Measurements from ENCODE around the gene CNRIP1.

CNRIP1 gene

DNA sequence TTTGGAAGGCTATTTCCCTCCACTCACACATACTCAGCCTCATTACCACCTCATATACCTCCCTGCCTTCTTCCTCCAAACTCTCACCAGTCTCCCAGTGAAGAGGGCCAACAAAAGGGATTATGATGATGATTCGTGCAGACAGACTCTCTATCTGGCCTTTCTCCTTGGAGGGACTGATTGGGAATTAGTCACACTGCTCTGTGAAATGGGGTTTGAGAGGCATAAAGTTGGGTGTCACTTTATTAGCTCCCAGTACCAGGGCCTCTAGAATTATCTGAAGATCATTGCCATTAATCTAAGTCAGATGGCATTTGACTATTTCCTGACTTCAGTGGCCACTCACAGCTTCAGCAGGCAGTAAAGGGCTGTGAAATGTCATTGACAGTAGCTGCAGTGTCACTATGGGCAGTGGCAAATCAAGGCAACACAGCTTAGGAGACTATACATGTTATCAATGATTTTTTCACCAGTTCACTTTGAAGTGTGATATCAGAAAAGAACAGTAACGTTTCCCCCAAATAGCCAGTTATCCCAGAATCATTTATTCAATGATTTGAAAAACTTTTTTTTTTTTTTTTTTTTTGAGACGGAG, 17.4 kb downstream of the CNRIP1 start:
- Histone ChIP-seq H3K27me3 (ENCODE audit: insufficient read depth, low read depth, severe bottlenecking) (no peaks in the 10 kb centered on the region), H3K27ac (no peak overlapping the region), H3K9me3 (ENCODE audit: severe bottlenecking) (no peaks in the 10 kb centered on the region), H3K4me3 (ENCODE audit: low read depth, low read length) (no peak overlapping the region), H3K36me3 (no peaks in the 10 kb centered on the region; the same call in 1 of the 2 replicates)
- TF ChIP-seq, protein P1, sequence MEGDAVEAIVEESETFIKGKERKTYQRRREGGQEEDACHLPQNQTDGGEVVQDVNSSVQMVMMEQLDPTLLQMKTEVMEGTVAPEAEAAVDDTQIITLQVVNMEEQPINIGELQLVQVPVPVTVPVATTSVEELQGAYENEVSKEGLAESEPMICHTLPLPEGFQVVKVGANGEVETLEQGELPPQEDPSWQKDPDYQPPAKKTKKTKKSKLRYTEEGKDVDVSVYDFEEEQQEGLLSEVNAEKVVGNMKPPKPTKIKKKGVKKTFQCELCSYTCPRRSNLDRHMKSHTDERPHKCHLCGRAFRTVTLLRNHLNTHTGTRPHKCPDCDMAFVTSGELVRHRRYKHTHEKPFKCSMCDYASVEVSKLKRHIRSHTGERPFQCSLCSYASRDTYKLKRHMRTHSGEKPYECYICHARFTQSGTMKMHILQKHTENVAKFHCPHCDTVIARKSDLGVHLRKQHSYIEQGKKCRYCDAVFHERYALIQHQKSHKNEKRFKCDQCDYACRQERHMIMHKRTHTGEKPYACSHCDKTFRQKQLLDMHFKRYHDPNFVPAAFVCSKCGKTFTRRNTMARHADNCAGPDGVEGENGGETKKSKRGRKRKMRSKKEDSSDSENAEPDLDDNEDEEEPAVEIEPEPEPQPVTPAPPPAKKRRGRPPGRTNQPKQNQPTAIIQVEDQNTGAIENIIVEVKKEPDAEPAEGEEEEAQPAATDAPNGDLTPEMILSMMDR (IDR thresholded peaks at IDR 0.05; ENCODE audit: low read depth, low read length), result no peak
- DNase-seq, result no peak

DNA sequence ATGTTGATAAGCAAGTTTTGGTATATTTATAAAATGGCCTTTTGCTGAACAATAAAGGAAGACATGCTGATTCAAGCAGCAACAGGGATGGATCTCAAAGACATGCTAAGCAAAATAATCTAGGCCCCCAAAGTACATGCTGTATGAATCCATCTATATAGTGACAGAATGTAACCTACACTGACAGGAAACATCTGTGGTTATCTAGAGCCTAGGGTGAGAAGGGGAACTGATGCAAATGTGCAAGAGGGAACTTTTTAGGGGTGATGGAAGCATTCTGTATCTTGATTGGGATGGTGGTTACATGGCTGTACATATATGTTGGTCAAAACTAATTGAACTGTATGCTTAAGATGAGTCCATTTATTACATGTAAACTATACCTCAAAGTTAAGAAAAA, 24.2 kb downstream of the CNRIP1 start:
- DNase-seq, result no peak
- H3K9me3 ChIP-seq (ENCODE audit: severe bottlenecking), result no peaks in the 10 kb centered on the region
- TF ChIP-seq, protein P1 (IDR thresholded peaks at IDR 0.05; ENCODE audit: low read depth, low read length), result no peak

DNA sequence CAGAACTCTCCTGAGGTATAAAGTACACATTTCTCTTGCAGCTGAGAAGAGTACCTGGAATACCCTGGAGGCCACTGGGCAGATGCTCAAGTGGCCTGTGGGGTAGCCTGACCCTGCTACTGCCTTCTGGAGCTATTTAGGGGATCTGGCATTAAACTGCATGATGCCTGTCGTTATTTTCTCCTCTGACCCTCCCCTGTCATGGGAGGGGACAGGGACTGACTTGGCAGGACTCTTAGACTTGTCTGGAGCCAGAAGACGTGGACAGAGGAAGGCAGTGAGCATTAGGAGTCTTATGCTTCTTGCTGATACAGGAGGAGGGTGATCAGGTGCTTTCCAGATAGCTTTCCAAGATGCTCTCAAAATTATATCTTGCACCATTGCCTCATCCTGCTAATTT, 24.8 kb downstream of the CNRIP1 start:
- no peak for DNase-seq
- TF ChIP-seq, protein P1 (IDR thresholded peaks at IDR 0.05; ENCODE audit: low read depth, low read length), result no peak
- no peak overlapping the region for H3K4me3 ChIP-seq (ENCODE audit: low read depth, low read length)
- no peaks in the 10 kb centered on the region; the same call in 1 of the 2 replicates for H3K36me3 ChIP-seq
- H3K27me3 ChIP-seq (ENCODE audit: insufficient read depth, low read depth, severe bottlenecking), result no peaks in the 10 kb centered on the region
- H3K27ac ChIP-seq, result no peak overlapping the region
- no peaks in the 10 kb centered on the region for H3K9me3 ChIP-seq (ENCODE audit: severe bottlenecking)

More for the DNA sequence above, 24.2 kb downstream of the CNRIP1 start:
- H3K27me3 ChIP-seq (ENCODE audit: insufficient read depth, low read depth, severe bottlenecking), result no peaks in the 10 kb centered on the region
- H3K4me3 ChIP-seq (ENCODE audit: low read depth, low read length), result no peak overlapping the region
- H3K36me3 ChIP-seq, result no peaks in the 10 kb centered on the region; the same call in 1 of the 2 replicates
- H3K27ac ChIP-seq, result no peak overlapping the region

DNA sequence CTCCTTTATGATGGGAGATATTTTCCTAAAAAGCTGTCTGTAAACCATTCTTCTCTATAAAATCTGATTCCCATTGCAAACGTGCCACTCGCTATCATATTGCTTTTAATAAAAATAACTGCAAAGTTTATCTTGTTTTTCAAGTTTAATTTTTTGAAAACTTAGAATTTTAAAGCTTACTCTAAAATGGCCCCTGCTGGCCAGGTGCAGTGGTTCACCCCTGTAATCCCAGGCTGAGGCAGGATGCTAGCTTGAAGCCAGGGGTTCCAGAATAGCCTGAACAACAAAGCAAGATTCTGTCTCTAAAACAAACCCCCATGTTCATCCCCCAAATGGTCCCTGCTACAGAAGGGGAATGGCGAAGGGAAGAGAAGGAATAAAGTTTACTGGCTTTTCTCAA, 25.6 kb downstream of the CNRIP1 start:
- TF ChIP-seq, protein P1 (IDR thresholded peaks at IDR 0.05; ENCODE audit: low read depth, low read length), result no peak
- H3K9me3 ChIP-seq (ENCODE audit: severe bottlenecking), result no peaks in the 10 kb centered on the region
- H3K4me3 ChIP-seq (ENCODE audit: low read depth, low read length), result no peak overlapping the region
- no peaks in the 10 kb centered on the region; the same call in 1 of the 2 replicates for H3K36me3 ChIP-seq
- DNase-seq, result no peak
- no peaks in the 10 kb centered on the region for H3K27me3 ChIP-seq (ENCODE audit: insufficient read depth, low read depth, severe bottlenecking)
- no peak overlapping the region for H3K27ac ChIP-seq

DNA sequence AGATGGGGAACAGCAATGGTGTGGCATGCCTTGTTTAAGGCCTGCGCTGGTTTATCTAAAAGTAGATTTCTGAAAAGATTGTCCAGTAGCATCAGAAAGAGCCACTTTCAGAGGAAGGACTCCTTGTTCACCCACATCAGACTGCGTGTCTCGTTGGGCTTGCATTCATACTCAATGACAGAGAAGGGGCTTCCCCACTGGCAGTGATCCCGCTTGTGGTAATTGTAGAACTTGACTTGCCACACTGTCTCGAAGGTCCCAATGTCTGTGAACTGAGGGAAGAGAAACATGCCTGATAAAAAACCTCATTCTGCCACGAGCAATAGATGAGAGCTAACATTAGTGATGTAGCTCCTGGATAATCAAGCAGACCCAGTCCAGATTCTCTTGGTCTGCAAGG, 26.0 kb downstream of the CNRIP1 start:
- Histone ChIP-seq H3K36me3 (no peaks in the 10 kb centered on the region), H3K4me3 (ENCODE audit: low read depth, low read length) (no peak overlapping the region), H3K27ac (no peak overlapping the region), H3K9me3 (ENCODE audit: severe bottlenecking) (no peaks in the 10 kb centered on the region), H3K27me3 (ENCODE audit: insufficient read depth, low read depth, severe bottlenecking) (no peaks in the 10 kb centered on the region)
- TF ChIP-seq, protein P1 (IDR thresholded peaks at IDR 0.05; ENCODE audit: low read depth, low read length), result no peak
- DNase-seq, result no peak

DNA sequence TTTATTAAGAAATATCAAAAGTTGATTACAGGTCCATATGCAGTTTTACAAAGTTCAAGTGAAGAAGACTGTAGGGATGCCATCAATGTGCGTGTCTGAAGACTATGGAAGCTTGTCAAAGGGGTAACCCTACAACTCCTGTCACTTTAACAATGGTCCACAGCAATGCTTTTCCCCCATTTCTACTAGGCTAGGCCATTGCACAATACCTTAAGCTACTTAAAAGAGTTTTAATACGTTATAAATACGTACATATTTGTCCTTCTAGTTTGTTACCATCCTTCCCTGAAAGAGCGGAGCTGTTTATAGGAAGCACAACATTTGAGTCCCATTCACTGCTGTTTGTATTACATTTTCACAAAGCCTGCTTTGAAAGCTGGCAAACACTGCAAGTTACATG, 26.7 kb downstream of the CNRIP1 start:
- no peak for DNase-seq
- H3K36me3 ChIP-seq, result no peaks in the 10 kb centered on the region
- no peaks in the 10 kb centered on the region for H3K27me3 ChIP-seq (ENCODE audit: insufficient read depth, low read depth, severe bottlenecking)
- H3K9me3 ChIP-seq (ENCODE audit: severe bottlenecking), result no peaks in the 10 kb centered on the region
- H3K4me3 ChIP-seq (ENCODE audit: low read depth, low read length), result no peak overlapping the region
- H3K27ac ChIP-seq, result no peak overlapping the region
- TF ChIP-seq, protein P1 (IDR thresholded peaks at IDR 0.05; ENCODE audit: low read depth, low read length), result no peak

Measured in WERI-Rb-1 (cell line).